Measurements from ENCODE around the gene HERC3.
A peak's percentile ranks its signal among the peaks of the same experiment; 100 is the strongest.

HERC3 gene

DNA sequence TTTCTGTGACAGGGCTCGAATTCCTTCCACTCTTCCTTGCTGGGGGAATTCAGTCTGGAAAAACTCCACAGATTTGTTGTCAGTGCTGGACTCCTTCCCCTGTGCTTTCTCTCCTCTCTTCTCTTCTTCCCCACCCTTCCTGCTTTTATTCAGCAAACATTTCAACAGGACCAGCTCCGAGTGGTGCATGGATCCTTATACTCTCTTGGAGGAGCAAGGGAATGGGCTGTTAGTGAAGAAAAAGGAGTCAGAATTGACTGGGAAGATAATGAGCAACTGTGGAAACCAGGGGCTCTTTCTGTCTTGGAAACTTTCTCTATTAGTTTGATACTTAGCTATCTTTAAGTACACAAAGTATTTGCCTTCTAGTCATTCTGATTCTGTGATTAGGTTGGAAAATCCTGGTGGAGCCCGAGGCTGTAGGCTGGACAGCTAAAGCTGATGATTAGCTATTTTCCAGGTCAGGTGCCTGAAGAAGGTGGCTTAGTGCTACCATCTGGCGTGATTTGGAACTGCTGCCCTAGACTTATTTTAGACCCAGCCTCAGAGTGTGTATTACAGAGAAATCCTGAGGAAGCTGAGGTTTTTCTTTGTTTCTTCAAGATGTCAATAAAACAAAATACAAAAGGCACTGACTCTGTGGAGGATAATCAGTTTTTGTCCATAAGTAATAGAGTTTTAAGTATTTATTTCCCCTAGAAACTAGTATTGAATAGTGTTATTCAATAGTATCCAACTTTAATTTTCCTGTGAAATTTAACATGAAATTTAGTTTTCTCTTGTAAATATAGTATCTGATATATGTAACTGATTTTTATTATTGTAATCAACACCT, 67.0 kb downstream of the HERC3 start:
- TF ChIP-seq, protein P1, sequence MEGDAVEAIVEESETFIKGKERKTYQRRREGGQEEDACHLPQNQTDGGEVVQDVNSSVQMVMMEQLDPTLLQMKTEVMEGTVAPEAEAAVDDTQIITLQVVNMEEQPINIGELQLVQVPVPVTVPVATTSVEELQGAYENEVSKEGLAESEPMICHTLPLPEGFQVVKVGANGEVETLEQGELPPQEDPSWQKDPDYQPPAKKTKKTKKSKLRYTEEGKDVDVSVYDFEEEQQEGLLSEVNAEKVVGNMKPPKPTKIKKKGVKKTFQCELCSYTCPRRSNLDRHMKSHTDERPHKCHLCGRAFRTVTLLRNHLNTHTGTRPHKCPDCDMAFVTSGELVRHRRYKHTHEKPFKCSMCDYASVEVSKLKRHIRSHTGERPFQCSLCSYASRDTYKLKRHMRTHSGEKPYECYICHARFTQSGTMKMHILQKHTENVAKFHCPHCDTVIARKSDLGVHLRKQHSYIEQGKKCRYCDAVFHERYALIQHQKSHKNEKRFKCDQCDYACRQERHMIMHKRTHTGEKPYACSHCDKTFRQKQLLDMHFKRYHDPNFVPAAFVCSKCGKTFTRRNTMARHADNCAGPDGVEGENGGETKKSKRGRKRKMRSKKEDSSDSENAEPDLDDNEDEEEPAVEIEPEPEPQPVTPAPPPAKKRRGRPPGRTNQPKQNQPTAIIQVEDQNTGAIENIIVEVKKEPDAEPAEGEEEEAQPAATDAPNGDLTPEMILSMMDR (IDR thresholded peaks at IDR 0.05; ENCODE audit: unreplicated experiment in 3 of 3): peak; percentile 69 to 76 (median 73)
- H3K36me3 Mint-ChIP-seq (ENCODE audit: low read depth): peaks cover 16% of the 10 kb centered on the region
- H3K27me3 Mint-ChIP-seq (ENCODE audit: low read depth): no peaks in the 10 kb centered on the region
- no peaks in the 10 kb centered on the region for H3K9me3 Mint-ChIP-seq
- H3K4me3 Mint-ChIP-seq: no peak overlapping the region
- H3K27ac Mint-ChIP-seq: peak overlapping the region; percentile 4 to 76 (median 48)
- peaks cover 21% of the 10 kb centered on the region for H3K4me1 Mint-ChIP-seq

- Mint-ChIP-seq H3K4me1 (peaks cover 21% of the 10 kb centered on the region), H3K27me3 (ENCODE audit: low read depth) (no peaks in the 10 kb centered on the region), H3K4me3 (no peak overlapping the region), H3K9me3 (no peaks in the 10 kb centered on the region), H3K27ac (peak overlapping the region; percentile 4 to 76 (median 48)), H3K36me3 (ENCODE audit: low read depth) (peaks cover 15% of the 10 kb centered on the region)
- TF ChIP-seq, protein P1 (IDR thresholded peaks at IDR 0.05; ENCODE audit: unreplicated experiment in 3 of 3): no peak
These were observed 67.6 kb downstream of the HERC3 start for GRCh38 chr4:88659890-88660208.

DNA sequence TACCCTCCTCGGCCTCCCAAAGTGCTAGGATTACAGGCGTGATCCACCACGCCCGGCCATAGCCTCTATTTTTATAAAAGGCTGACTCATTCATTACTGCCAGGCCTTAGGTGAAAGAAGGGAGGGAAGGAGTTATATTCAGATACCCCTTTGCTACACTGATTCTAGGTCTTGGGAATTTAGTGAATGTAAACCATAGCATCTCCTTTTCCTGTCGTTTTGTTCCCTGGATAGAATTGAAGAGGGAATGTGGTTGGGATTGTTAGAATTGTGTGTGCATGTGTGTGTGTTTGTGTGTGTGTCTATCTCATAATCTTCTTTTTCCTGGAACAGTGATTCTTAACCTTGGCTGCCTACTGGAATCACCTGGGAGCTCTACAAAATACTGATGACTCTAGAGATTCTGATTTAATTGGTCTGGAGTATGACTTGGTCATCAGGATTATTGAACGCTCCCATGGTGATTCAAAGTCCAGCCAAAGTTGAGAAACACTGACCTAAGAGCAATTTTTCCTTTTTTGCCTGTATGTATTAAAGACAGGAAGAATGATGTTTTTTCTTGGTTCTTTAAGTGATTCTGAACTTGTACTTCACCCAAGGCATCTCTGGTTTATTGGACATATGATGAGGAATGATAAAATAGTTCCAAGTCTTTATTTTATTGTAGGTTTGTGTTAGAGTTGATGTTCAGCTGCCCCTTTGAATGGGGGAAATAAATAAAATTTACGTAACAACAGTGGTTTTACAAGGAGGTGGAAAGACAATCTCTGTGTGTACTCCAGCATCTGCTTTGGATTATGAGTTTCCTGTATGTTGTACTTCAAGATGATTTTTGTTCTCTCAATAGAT, 68.4 kb downstream of the HERC3 start:
- Mint-ChIP-seq H3K4me3 (no peak overlapping the region), H3K36me3 (ENCODE audit: low read depth) (peaks cover 7% of the 10 kb centered on the region), H3K9me3 (no peaks in the 10 kb centered on the region), H3K27ac (peak overlapping the region; percentile 57 to 93 (median 65)), H3K4me1 (peaks cover 21% of the 10 kb centered on the region), H3K27me3 (ENCODE audit: low read depth) (no peaks in the 10 kb centered on the region)
- TF ChIP-seq, protein P1 (IDR thresholded peaks at IDR 0.05; ENCODE audit: unreplicated experiment in 3 of 3): no peak

GRCh38 chr4:88661739-88662138, 69.5 kb downstream of the HERC3 start:
- H3K9me3 Mint-ChIP-seq: no peaks in the 10 kb centered on the region
- TF ChIP-seq, protein P1 (IDR thresholded peaks at IDR 0.05; ENCODE audit: unreplicated experiment in 3 of 3): no peak
- no peaks in the 10 kb centered on the region for H3K27me3 Mint-ChIP-seq (ENCODE audit: low read depth)
- H3K27ac Mint-ChIP-seq: peak overlapping the region in 2 of 3 experiments; percentile 57 to 93
- peaks cover 21% of the 10 kb centered on the region for H3K4me1 Mint-ChIP-seq
- H3K36me3 Mint-ChIP-seq (ENCODE audit: low read depth): no peaks in the 10 kb centered on the region
- no peak overlapping the region for H3K4me3 Mint-ChIP-seq

DNA sequence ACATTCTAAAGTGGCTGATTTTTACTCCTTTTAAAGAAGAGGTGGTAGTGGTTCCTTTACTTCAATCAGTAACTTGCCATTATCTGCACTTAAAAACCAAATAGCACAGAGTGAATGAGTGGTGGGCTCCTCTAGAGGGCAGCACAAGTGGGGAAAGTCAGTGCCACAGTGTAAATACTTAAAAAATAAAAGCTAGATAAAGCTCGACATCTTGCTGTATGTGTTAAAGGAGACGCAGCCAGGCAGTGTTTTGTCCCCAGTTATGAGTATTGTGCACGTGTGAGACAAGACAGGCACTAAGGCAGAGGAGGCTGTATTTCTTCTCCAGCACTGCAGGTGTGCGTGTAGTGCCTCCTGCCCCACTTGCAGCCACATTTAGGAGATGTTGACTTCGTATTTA, 80.7 kb downstream of the HERC3 start:
- TF ChIP-seq, protein P1 (IDR thresholded peaks at IDR 0.05; ENCODE audit: unreplicated experiment in 3 of 3): peak; percentile 50 to 62 (median 55)
- Mint-ChIP-seq H3K27me3 (ENCODE audit: low read depth) (no peaks in the 10 kb centered on the region), H3K27ac (no peak overlapping the region)

More for the DNA sequence above, 80.7 kb downstream of the HERC3 start:
- Mint-ChIP-seq H3K36me3 (ENCODE audit: low read depth) (peaks cover 11% of the 10 kb centered on the region), H3K4me1 (no peaks in the 10 kb centered on the region), H3K4me3 (no peak overlapping the region), H3K9me3 (no peaks in the 10 kb centered on the region)

Measured in nephron (organoid).